Ascending aorta (tissue), 2 donors: ENCODE data around the gene FHL1. TPM values are rescaled to one million over a fixed set of nuclear protein-coding genes. Genes with fewer than 3 reads are reported as not detected.

Source experiments
- DNase-seq, 2 donors: peaks; one replicate each; pipeline ENCODE4 v3.0.0-alpha.2; 2019; ENCODE audit warnings: low spot score in 2 of 2
- H3K27ac ChIP-seq, 2 donors: fragments of 200-600 bp; sonication (generic); one replicate each; pipeline ENCODE4 v1.5.1; 2016 to 2017; ENCODE audit warnings: mild to moderate bottlenecking in 1 of 2
- H3K27me3 ChIP-seq: fragments of 200-600 bp; sonication (generic); one replicate; pipeline ENCODE4 v1.5.1; 2017
- H3K36me3 ChIP-seq, 2 donors: fragments of 200-600 bp; sonication (generic); one replicate each; pipeline ENCODE4 v1.5.1; 2016
- H3K4me1 ChIP-seq, 2 donors: fragments of 200-600 bp; sonication (generic); one replicate each; pipeline ENCODE4 v1.5.1; 2016 to 2017; ENCODE audit warnings: mild to moderate bottlenecking in 1 of 2
- H3K4me3 ChIP-seq, 2 donors: fragments of 200-600 bp; sonication (generic); one replicate each; pipeline ENCODE4 v1.5.1; 2016 to 2017; ENCODE audit warnings: mild to moderate bottlenecking in 1 of 2
- H3K9me3 ChIP-seq, 2 donors: fragments of 200-600 bp; sonication (generic); one replicate each; pipeline ENCODE4 v1.5.1; 2016
- intact Hi-C: fragments of 100-400 bp; cut with DNase I; formaldehyde crosslinking; loops from one replicate; pipeline ENCODE4 v1.15.1; 2023
- total RNA-seq: library from RNA; depleted of rRNA; stranded (reverse); fragments of >200 nt; gene quantifications from one replicate; pipeline ENCODE4 v1.1.0, GENCODE V29; 2016
- TF ChIP-seq, protein P1 (sequence below), 3 experiments: fragments of 200-600 bp in 2 of 3; fragments of 450-650 bp in 1 of 3; sonication (generic) in 2 of 3; IDR thresholded peaks; one replicate each; pipeline ENCODE4 v1.5.1; 2016 to 2019; ENCODE audit warnings: antibody characterized with exemption in 3 of 3, mild to moderate bottlenecking in 1 of 3, moderate library complexity in 1 of 3

The FHL1 gene
- total RNA-seq, 1 donor from 2014 or later, result 850 TPM

DNA sequence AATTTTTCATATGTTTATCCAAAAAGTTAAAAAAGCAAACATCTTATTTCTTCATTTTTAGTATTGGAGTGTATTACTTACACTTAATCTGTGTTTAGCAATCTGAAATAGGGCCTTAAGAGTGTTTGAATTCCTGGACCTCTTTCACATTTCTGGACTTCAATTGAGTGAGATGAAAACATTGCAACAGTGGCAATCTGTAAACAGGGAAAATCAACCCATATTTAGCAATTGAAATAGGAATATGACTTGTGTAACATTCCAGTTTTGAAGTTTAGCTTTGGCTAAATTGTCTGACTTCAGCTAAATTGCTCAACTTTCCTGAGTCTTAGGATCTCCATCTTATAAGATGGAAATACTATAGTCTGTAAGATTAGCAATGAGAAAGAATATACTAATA lies 34.6 kb upstream of the FHL1 start:
- peaks cover 0 to 4% of the 10 kb centered on the region in 2 donors for H3K9me3 ChIP-seq
- intact Hi-C loops, result no loop called here
- H3K27me3 ChIP-seq, result no peaks in the 10 kb centered on the region
- H3K36me3 ChIP-seq, result no peaks in the 10 kb centered on the region
- H3K27ac ChIP-seq, result peak overlapping the region in 1 of 2 donors; percentile 18
- peaks cover 0 to 9% of the 10 kb centered on the region in 2 donors for H3K4me1 ChIP-seq
- DNase-seq, result no peak
- H3K4me3 ChIP-seq, result no peak overlapping the region
- TF ChIP-seq, protein P1, sequence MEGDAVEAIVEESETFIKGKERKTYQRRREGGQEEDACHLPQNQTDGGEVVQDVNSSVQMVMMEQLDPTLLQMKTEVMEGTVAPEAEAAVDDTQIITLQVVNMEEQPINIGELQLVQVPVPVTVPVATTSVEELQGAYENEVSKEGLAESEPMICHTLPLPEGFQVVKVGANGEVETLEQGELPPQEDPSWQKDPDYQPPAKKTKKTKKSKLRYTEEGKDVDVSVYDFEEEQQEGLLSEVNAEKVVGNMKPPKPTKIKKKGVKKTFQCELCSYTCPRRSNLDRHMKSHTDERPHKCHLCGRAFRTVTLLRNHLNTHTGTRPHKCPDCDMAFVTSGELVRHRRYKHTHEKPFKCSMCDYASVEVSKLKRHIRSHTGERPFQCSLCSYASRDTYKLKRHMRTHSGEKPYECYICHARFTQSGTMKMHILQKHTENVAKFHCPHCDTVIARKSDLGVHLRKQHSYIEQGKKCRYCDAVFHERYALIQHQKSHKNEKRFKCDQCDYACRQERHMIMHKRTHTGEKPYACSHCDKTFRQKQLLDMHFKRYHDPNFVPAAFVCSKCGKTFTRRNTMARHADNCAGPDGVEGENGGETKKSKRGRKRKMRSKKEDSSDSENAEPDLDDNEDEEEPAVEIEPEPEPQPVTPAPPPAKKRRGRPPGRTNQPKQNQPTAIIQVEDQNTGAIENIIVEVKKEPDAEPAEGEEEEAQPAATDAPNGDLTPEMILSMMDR (IDR thresholded peaks at IDR 0.05), result no peak

DNA sequence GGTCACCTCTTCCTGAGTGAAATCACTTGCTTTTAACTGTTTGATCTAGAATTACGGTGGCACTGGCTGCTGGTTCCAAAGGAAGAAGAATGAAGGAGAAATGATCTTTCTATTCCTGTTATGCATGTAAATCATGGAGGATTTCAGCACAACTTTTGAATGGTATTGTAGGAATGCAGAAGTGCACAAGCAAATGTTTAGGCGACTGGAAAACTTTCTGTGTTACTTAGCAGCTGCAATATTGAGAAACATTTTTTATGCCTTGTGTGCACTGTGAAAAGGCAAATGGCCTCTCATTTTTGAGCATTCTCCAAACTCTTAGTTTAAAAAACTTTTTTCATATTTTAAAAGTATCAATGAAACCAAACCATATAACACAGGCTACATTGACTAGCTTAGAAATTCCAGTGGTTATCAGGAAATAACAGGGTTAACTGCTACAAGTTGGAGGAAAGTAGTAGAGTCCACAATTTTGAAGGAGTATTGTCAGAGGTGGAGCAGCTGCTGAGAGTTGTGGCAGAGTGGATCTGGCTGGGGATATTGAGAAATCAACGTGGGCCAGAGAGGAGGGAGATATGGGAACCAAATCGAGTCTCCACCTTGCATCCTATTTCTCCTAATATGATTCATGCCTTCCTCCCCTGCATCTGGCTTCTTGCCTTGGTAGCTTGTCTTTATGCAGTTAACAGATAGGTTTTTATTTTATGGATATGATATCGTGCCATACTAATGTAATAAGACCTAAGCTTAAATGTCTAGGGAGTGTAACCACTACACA lies 32.0 kb upstream of the FHL1 start:
- TF ChIP-seq, protein P1 (IDR thresholded peaks at IDR 0.05), result no peak
- peaks cover 0 to 9% of the 10 kb centered on the region in 2 donors for H3K4me1 ChIP-seq
- no peaks in the 10 kb centered on the region for H3K27me3 ChIP-seq
- DNase-seq, result no peak
- H3K27ac ChIP-seq, result peak overlapping the region; percentile 33 to 65
- intact Hi-C loops, result loop anchor here (2.0 kb wide), 1 partner anchor 51 kb away; no protein-coding TSS in a partner anchor
- peaks cover 0 to 4% of the 10 kb centered on the region in 2 donors for H3K9me3 ChIP-seq
- no peak overlapping the region for H3K4me3 ChIP-seq
- no peaks in the 10 kb centered on the region for H3K36me3 ChIP-seq

DNA sequence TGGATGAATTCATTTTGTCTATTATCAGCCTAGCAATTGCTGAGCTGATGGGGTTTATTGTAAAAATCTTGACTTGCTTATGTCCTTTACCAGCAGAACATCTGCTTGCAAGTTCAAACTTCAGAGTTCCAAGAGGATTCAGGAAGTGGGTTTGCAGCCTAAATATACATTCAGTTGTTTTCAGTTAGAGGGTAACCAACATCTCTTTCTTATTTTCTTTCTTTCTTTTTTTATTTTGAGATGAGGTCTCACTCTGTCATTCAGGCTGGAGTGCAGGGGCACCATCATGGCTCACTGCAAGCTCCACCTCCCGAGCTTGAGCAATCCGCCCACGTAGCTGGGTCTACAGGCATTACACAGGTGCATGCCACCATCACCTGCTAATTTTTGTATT lies 31.4 kb upstream of the FHL1 start:
- H3K9me3 ChIP-seq, result peaks cover 0 to 1% of the 10 kb centered on the region in 2 donors
- no peak overlapping the region for H3K4me3 ChIP-seq
- TF ChIP-seq, protein P1 (IDR thresholded peaks at IDR 0.05), result no peak
- peak overlapping the region; percentile 26 to 65 for H3K27ac ChIP-seq
- no peaks in the 10 kb centered on the region for H3K27me3 ChIP-seq
- DNase-seq, result no peak
- no peaks in the 10 kb centered on the region for H3K36me3 ChIP-seq
- peaks cover 0 to 9% of the 10 kb centered on the region in 2 donors for H3K4me1 ChIP-seq
- intact Hi-C loops, result loop anchor here (2.0 kb wide), 1 partner anchor 51 kb away; no protein-coding TSS in a partner anchor

DNA sequence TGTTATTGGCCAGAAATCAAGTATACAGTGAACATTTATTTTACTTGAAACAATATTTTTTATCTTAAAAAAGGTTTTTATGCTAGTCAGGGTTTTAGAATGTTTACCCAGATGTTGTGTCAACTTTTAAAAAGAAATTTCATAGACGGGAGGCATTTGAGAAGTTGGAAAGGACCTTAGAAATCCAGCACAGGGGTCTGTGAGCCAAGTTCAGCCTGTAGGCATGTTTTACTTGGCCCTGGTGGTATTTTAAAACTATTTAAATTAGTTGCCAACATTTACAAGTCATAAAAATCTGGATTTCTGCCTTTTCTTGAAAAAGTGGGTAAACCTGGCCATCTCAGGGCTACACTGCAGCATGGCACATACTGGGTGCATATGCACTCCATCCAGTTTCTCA lies 25.5 kb upstream of the FHL1 start:
- Histone ChIP-seq H3K9me3 (no peaks in the 10 kb centered on the region), H3K4me1 (peaks cover 0 to 6% of the 10 kb centered on the region in 2 donors), H3K27me3 (no peaks in the 10 kb centered on the region), H3K27ac (peak overlapping the region in 1 of 2 donors; percentile 45), H3K36me3 (no peaks in the 10 kb centered on the region), H3K4me3 (no peak overlapping the region)
- TF ChIP-seq, protein P1 (IDR thresholded peaks at IDR 0.05), result no peak
- DNase-seq, result peak in 1 of 2 donors; percentile 68
- intact Hi-C loops, result loop anchor here (2.0 to 5.0 kb wide), 2 partner anchors 27 to 89 kb away; no protein-coding TSS in a partner anchor

DNA sequence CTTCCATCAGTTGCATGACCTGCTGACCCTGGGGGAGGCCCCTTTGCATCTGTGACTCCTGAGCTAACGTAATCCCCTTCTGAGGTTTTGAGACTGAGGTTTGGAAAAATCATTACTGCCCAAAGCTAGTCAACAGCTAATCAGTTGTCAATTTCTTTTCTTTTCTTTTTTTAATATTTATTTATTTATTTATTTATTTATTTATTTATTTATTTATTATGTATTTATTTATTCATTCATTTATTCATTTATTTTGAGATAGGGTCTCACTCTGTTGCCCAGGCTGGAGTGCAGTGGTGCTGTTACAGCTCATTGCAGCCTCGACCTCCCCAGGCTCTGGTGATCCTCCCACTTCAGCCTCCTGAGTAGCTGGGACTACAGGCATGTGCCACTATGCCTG lies 25.1 kb upstream of the FHL1 start:
- Histone ChIP-seq H3K27ac (peak overlapping the region; percentile 45 to 47), H3K36me3 (no peaks in the 10 kb centered on the region), H3K4me3 (no peak overlapping the region), H3K4me1 (peaks cover 0 to 8% of the 10 kb centered on the region in 2 donors), H3K9me3 (no peaks in the 10 kb centered on the region), H3K27me3 (no peaks in the 10 kb centered on the region)
- DNase-seq, result no peak
- TF ChIP-seq, protein P1 (IDR thresholded peaks at IDR 0.05), result no peak
- intact Hi-C loops, result loop anchor here (2.0 to 5.0 kb wide), 2 partner anchors 27 to 90 kb away; no protein-coding TSS in a partner anchor
